ENCODE measurements around the gene ZNF513.
"Not testable (repeated sequence)": the region's sequence is repeated elsewhere in the genome, so short reads cannot be mapped to it uniquely, and the experiment has no call there.

Gene ZNF513

DNA sequence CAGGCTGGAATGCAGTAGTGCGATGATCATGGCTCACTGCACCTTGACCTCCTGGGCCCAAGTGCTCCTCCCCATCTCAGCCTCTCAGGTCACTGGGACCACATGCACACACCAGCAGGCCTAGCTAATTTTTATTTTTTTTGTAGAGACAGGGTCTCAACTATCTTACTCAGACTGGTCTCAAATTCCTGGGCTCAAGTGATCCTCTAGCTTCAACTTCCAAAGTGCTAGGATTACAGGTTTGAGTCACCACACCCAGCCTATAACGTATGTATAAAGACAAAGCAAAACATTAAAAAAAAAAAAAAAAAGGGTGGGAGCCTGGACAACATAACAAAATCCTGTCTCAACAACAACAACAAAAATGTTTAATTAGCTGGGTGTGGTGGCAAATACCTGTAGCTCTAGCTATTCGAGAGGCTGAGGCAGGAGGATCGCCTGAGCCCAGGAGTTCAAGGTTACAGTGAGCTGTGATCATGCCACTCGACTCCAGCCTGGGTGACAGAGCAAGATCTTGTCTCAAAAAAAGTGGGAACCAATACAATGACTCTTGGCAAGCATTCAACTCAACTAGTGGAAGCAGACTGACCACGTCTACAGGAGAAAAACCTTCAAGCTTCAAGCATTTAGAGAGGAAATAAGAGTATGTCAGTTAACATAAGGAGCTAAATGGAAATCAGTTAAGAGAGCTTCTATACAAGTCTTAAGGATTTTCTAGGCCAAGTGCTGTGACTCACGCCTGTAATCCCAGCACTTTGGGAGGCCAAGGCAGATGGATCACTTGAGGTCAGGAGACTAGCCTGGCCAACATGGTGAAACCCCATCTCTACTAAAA, 26.6 kb downstream of the ZNF513 start:
- DNase-seq, result no peak

DNA sequence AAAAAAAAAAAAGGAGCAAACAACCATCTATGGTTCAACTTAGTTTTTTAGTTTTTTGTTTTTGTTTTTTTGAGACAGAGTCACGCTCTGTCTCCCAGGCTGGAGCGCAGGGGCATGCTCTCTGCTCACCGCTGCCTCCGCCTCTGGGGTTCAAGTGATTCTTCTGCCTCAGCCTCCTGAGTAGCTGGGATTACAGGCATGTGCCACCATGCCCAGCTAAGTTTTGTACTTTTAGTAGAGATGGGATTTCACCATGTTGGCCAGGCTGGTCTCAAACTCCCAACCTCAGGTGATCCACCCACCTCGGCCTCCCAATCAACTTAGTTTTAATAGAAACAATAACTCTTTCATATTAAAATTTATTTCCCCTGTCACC, 27.2 kb downstream of the ZNF513 start:
- not testable (repeated sequence) for DNase-seq

DNA sequence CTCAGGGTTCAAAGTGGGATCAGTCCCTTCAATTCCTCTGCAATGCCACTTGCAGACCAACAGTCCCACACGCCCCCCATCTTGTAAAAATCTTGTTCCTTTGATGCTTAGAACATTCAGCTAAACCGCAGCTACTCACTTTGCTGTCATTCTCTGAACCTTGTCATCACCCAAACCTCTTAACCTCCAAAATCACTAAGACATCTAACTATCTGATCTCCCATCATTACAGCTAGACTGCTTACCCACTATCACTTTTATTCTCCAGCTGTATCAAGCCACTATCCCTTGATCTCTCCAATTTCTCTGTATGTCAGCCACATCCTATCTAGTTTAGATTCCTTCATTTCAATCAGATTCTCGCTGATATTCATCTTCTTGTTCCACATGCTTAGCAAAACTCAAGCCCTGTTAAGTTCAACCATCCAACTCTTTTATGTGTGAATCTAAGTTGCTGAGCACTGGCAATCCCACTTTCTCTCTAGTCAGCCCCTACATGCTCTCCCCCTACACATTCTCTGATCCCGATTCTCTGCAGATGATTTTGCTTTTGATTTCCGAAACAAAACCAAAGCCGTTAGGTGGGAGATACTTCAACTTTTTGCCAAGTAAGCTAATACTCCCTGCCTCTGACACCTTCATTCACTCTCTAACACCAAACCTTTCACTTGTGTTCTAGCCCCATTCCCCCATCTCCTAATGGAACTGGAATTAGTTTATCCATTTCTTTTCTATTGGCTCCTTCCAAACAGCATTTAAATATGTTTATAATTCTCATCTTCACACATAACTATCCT, 28.5 kb downstream of the ZNF513 start:
- DNase-seq, result no peak

DNA sequence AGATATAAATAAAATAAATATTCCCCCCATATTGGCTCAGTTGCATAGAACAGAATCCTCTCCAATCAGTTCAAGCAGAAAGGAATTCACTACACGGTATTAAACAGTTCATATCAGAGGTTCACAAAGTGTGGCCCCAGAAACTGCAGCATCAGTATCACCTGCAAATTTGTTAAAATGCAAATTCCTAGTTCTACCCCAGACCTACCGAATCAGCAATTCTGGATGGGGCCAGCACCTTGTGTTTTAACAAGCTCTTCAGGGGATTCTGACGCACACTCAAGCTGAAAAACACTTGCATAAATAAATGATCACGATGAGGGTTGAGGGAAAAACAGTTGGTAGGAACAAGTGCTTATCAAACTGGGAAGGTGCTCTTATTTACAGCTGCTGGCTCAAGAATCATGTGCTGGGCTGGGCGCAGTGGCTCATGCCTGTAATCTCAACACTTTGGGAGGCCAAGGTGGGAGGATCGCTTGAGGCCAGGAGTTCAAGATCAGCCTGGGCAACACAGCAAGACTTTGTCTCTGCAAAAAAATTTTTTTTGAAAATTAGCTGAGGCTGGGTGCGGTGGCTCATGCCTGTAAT, 30.3 kb downstream of the ZNF513 start:
- DNase-seq, result no peak

DNA sequence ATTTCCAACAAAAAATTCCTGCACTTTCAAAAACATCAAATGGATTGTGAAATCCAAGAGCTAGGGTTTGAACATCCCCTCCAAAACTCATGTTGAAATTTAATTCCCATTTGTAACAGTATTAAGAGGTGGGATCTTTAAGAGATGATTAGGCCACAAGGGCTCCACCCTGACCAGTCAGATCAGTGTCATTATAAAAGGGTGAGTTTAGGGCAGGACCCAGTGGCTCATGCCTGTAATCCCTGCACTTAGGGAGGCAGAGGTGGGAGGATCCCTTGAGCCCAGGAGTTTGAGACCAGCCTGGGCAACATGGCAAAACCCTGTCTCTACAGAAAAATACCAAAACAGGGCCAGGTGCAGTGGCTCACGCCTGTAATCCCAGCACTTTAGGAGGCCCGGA, 32.9 kb downstream of the ZNF513 start:
- DNase-seq, result no peak

DNA sequence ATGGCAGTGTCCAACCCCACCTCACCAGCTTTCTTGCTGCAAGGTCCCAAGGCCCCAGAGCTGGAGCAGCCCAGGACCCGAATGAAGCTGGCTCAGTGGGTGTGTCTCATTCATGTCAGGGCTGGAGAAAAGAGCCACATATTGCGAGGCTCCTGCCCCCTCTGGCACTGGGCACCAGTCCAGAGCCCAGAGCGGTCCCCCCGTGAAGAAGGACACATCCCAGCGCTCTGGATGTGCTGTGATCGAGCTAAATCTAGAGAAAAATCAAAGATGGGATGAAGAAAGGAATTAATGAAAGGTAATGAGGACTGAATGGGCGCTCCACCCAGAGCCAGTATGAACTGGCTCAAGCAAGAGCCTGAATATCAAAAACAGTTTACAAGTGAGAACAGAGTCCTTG, 44.4 kb downstream of the ZNF513 start:
- DNase-seq, result no peak

DNA sequence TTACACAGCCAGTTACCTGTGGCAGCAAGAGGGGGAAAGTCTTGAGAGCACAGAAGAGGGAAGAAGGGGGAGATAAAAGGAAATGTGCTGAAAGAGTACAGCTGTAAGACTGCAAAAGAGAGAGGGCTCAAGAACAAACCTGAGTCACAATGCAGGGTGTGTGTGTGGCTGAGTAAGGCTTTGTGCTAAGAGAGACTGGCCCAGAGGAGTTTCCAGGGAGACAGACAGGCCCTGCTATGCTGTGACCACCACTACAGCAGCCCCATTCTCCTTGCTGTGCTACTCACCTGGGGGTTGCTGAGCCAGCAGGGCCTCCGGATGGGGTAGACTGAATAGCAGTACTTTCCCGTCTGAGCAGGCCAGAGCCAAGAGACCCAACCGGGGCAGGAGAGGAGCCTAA, 45.2 kb downstream of the ZNF513 start:
- DNase-seq, result no peak

Measured in amniotic stem cell (primary cell).